DND-41 (cell line): ENCODE results near the gene MECR.

Source experiments
- CTCF ChIP-seq: IDR thresholded peaks from 2 replicates; pipeline ENCODE4 v1.5.1; 2012; ENCODE audit warnings: borderline replicate concordance, low read length, moderate library complexity, mild to moderate bottlenecking; ENCODE audit not compliant: poor library complexity, severe bottlenecking; ENCODE audit errors: extremely low read depth
- EZH2 ChIP-seq: IDR thresholded peaks from 3 replicates; pipeline ENCODE4 v1.6.1; 2012; ENCODE audit warnings: borderline replicate concordance, low read depth, mild to moderate bottlenecking, moderate library complexity, low read length, inconsistent platforms; ENCODE audit not compliant: severe bottlenecking

DNA sequence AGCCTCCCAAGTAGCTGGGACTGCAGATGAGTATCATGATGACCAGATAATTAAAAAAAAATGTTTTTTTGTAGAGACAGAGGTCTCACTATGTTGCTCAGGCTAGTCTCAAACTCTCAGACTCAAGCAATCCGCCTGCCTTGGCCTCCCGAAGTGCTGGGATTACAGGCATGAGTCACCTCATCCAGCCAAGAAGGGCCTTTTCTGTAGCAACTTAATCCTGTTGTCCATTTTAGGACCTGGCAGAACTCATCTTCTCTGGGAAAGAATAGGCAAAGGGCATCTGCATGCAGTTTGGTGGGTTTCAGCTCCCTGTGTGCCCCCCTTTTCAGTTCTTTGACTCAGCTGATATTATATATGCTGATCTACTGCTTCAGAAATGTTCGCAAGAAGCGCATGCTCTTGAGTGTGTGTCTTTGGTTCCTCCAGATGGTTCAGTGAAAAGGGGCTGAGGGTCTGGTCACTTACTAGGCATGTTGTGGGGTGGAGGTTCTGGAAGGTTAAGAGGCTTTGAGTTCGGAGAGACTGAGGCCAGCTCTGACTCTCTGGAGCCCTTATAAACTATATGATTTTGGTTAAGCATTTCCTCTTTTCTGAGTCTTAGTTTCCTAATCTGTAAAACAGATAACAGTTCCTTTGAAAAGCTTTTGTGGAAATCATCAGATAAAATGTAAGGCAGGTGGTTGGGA lies 29.7 kb downstream of the MECR start:
- no peak for TF ChIP-seq CTCF
- no peak for TF ChIP-seq EZH2
